NCI-H774 (cell line): ENCODE data around the gene KIF13A.
"Not testable (repeated sequence)": the region's sequence is repeated elsewhere in the genome, so short reads cannot be mapped to it uniquely, and the experiment has no call there.

Source experiments
- DNase-seq: peaks from one replicate; lab custom pipeline; 2025; lab: John Stamatoyannopoulos, UW

The KIF13A gene

GRCh38 chr6:17968876-17969275 lies 18.6 kb downstream of the KIF13A start:
- no peak for DNase-seq

DNA sequence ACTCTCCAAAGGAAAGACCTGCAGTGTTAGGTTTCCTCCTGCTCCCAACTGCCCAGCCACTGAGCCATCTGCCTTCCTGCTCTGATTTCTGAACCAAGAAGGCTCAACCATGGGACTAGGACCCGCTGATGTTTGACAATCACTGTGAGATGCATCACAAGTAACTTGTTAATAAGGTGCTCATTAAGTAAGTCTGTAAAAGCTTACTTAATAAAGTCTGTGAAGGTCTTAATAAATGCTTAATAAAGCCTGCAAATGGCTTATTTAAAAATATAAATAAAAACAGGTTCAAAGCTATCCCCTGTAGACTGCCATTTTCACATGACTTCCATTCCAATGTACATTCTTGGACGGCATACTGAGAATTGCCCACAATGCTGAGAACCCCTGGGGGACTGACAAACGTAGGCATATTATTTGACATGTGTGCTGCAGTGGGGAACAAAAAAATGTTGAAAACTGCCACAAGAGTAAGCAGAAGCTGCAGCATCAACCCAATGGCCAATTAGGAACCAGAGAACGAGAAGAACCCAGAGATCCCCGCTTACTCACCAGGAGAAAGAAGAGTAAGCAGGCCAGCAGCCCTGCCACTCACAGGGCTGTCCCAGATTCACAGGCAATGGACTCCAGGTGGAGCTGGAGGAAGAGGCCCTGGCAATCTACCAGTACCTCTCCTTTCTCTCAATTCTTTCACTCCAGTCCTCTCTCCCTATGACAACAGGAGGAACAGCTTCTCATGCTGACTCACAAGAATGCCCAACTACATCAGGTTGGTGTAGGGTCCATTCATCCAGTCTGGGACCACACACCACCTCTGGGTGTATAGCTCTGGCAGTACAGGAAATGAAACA lies 19.5 kb downstream of the KIF13A start:
- no peak for DNase-seq

- DNase-seq = no peak
Measured at GRCh38 chr6:17966451-17966850, 21.0 kb downstream of the KIF13A start.

- DNase-seq = no peak
Measured at GRCh38 chr6:17965397-17965796, 22.0 kb downstream of the KIF13A start.

DNA sequence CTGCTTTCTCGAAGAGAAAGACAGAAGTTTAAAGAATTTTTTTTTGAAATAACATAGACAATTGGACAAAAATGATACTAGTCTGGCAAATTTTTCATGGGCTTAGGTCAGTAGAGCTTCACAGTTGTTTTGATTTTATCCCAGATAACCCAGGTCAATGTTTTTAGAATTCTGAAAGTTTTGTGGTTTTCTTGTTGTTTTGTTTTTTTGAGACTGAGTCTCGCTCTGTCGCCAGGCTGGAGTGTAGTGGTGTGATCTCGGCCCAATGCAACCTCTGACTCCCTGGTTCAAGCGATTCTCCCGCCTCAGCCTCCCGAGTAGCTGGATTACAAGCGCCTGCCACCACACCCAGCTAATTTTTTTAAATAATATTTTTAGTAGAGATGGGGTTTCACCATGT lies 22.8 kb downstream of the KIF13A start:
- no peak for DNase-seq

DNA sequence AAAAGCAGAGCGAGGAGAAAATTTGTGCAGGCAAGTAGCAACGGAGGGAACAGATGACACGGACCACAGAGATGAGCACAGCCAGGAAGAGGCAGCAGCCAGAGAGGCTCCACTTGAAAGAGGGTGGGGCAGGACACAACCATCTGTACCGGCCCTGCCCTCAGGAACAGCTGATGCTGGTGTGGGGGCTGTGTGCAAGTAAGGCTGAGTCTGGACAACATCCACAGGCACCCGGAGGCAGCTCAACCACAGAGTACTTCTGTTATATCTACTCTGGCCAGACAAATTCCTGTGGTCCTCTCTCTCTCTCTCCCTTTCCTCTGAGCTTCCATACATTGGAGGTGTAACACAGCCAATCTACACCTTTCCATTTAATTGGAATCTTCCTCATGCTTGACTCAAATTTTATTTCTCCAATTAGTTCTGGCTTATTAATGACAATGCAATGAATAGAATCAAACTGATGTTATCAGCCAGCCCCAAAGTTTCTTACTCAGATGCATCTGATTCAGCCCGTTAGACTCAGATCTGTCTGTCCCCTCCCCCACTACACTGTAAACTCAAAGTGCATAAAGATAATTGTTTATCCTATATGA lies 24.9 kb downstream of the KIF13A start:
- no peak for DNase-seq

GRCh38 chr6:17959302-17959701 lies 28.1 kb downstream of the KIF13A start:
- DNase-seq = no peak

DNA sequence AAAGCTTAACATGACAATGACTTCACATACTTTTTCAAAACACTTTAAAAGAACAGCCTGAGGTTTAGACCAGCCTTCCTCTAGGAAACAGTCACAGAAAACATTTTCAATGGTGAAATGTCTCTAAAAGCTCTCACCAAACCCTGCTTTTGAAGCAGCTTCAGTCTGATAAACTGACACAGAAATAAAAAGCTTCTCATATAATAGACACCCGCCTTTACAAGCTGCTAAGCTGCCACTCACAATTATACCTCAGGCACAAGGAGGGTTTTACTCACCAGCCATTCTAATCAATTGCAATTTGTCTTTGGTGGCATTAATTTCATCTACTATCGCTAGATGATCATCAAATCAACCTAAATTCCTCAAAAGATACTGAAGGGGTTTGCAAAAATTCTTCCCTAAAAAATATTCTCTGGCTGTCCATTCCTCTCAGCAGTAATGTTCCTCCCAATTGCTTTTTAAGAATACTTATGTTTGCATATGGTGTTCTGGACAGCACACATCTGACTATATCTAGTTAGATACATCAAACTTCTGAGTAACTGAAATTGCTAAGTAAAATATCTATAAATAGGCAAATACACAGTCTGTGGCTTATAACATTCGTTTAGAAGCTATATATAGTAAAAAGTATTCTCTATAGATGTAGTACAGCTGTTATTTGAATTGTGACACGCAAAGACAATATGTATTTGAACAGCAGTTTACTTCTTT lies 29.4 kb downstream of the KIF13A start:
- no peak for DNase-seq

DNA sequence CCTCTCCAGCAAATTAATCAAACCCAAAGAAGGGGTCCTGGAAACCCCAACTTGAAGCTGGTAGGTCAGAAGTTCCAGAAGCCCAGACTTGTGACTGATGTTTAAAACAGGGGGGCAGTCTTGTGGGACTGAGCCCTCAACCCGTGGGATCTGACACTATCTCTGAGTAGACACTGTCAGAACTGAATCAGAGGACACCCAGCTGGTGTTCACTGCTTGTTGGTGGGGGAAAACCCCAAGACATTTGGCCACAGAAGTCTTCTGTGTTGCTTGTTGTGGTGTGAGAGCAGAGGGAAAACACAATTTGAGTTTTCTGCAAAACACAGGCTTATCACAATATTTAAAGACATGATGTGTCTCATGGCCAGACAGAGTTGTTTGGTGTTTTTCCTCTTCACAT lies 29.9 kb downstream of the KIF13A start:
- DNase-seq = no peak

GRCh38 chr6:17957086-17957485 lies 30.3 kb downstream of the KIF13A start:
- DNase-seq = no peak

GRCh38 chr6:17950095-17950494 lies 37.3 kb downstream of the KIF13A start:
- DNase-seq = no peak

DNA sequence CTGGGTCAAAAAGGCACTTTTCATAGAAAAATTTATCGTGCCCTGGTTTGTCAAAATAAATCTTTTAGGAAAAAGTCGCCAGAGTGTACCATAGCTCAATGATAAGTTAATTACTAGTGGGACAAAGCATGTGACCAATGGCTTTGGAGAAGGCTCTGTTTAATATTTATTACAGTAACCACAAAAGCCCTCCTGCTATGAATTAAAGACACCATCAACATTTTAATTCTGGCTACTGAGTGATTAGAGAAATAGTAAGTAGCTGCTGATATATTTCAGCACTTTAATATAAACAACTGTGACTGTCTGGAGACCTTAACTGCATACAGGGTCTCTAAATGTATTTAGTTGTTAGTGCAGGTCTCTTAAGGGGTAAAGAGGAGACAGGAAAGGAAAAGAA lies 38.3 kb downstream of the KIF13A start:
- DNase-seq = no peak

GRCh38 chr6:17948725-17949124 lies 38.7 kb downstream of the KIF13A start:
- no peak for DNase-seq

GRCh38 chr6:17947574-17947973 lies 39.9 kb downstream of the KIF13A start:
- not testable (repeated sequence) for DNase-seq

GRCh38 chr6:17945575-17945974 lies 41.9 kb downstream of the KIF13A start:
- DNase-seq = no peak

DNA sequence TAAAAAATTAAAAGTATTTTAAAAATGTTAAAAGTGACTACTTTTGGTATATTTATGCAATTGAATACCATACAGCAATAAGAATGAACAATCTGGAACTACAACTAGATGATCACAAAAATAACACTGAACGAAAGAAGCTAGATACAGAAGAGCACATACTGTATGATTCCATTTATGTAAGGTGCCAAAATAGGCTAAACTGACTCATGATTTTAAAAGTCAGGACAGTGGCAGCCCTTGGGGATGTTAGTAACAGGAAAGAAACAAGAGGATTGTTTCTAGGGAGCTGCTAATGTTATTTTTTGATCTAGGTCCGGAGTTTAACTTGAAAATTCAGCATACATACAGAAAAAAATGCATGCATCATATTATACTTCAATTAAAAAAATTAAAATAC lies 42.3 kb downstream of the KIF13A start:
- no peak for DNase-seq

DNA sequence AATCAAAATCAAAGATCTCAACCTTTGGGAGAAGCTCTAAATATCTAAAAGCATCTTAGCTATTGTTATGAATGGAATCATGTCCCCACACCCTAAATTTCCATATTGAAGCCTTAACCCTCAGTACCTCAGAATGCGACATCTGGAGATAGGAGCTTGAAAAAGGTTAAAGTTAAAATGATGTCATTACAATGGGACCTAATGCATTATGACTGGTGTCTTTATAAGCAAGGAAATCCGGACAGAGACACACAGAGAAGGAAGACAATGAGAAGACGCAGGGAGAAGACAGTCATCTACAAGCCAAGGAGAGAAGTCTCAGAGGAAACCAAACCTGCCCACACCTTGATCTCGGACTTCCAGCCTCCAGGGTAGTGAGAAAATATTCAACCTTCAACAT lies 46.1 kb downstream of the KIF13A start:
- no peak for DNase-seq

GRCh38 chr6:17940151-17940792 lies 47.2 kb downstream of the KIF13A start:
- no peak for DNase-seq

DNA sequence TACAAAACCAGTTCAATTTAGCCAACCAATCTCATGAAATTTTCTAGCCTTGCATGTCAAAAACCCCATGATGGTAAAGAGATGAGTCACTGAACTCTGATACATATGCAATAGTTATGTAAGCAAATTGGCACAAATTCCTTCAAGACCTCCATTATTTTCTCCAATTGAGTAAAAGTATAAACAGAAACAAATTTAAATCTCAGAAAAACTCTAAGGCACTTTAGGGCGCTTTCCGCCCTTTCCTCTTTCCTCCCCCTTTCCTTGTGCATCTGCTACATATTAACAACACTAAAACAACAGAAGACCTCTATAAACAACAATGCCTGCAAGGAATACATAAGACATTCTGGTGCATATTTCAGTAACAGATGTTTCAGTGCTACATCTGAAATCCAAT lies 48.5 kb downstream of the KIF13A start:
- no peak for DNase-seq

- DNase-seq = no peak
Measured at GRCh38 chr6:17935188-17936149, 52.0 kb downstream of the KIF13A start.

DNA sequence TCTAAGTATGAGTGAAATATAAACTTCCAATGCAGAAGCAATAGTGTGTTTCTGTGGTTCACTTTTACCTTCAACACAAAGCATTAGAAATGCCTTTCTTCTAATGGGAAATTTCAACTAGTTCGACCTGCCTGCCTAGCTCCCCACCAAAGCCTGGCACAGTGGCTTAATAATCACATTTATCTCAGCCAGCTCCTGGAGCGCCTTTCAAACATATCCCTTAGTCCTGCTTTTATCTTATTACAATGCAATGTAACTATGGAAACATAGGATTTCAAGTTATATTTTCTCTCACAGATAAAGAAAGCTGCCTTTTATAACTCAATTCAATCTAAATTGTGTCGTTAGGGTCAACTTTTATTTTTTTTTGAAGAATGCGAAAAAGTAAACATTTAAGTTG lies 53.7 kb downstream of the KIF13A start:
- DNase-seq = no peak
